Forelimb muscle (tissue), 1 donor: ENCODE results near the gene TRHDE. TPM values are rescaled to one million over a fixed set of nuclear protein-coding genes. Genes with fewer than 3 reads are reported as not detected.

Source experiments
- DNase-seq: peaks from one replicate; pipeline ENCODE4 v3.0.0-alpha.2; 2013; ENCODE audit warnings: low read depth
- polyA plus RNA-seq: library from polyadenylated mRNA; unstranded; fragments of 120-200 nt; gene quantifications from one replicate; pipeline ENCODE4 v1.2.1, GENCODE V29; 2013; ENCODE audit not compliant: insufficient read length

The TRHDE gene
- polyA plus RNA-seq, 1 donor, result 0.40 TPM

DNA sequence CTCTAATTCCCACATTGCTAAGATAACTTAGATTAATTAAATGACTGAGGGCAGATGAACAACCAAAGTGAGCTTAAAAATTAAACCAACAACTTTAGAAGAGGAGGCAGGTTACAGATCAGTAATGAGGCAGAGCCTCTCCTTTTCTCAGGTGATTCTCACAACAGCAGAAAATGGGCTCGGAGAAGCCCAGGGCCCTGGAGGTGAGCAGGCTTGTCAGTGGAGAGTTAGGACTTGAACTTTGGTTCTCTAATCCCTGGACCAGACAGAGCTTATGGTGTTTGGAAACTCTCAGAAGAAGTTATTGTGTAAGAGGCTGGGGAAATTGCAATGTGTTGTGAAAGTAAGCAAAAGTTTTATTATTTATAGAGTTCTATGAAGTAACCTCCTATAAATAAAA is 2.8 kb downstream of the TRHDE start:
- no peak for DNase-seq

DNA sequence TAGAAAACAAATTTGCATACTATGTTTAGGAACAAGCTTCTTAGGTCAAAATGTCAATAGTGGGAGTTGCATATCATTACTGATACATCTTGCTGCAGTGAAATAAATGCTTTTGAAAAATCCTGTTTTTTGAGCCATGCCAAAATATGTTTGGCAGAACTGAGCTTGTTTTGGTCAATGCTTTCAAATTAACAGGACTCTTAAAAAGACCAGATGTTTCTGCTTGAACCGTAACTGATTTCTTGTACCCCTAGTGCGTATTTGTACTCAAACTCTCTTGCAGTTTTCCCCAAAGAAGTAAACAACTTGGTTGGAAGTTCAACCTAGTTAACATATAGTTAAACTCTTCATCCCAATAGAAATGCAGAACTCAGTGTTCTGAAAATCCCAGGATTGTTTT is 3.4 kb downstream of the TRHDE start:
- DNase-seq, result no peak

DNA sequence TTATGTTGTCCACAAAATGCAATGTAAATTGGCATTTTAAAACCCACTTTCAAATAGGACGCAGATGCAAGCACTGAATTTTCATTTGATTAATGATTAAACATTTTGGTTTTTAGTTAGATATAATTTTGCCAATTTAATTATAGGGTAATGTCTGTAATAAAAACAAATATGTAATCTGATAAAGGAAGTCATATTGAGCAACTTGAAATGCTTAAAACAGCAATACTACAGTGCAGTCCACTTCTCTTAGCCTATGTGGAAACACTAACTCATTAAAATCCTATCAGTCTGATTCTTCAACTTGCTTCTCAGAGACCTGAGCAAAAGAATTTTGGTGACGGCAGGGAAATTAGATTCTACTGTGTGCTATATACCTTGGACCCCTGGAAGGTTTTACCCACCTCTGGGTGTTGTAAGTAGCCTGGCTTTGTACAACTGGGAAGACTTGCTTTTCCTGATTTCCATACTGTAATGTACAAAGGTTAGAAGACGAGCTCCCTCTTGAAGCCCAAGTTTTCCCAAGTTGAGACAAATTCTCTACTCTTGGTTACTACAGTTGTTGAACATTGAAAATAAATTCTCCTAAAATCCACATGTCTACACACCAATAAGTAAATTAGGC is 4.1 kb downstream of the TRHDE start:
- no peak for DNase-seq

DNA sequence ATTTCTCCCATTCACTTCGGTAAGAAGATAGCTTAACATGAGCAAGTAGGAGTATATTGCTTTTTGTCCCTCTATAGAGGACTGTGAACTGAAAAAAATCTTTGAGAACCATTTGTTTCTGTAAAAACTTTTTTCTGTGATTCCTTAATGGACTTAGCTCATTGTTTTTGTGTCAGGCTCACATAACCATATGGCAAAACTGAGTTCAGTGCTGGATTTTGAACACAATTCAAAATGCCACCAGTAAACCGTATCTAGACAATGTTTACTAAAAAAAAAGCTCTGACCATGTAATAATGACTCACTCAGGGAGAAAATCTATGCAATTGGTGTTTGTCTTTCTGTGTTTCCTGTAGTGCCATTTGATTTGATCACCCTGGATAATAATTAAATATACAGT is 5.2 kb downstream of the TRHDE start:
- no peak for DNase-seq

DNA sequence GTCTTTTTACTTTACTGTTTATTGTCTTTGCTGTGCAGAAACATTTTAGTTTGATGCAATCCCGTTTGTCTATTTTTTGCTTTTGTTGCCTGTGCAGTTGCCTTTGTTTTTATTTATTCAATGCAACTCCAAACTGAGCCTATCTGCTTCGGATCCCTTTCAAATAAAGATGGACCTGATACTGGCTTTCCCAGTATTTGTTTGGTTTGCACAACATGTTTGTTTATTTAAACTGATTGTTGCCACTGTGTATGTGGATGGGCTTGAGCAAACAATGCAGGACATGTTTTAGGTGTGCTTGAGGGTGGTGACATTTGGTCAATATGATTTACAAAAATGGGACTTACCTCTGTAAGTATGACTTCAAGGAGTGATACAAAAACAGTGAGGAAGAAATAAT is 6.7 kb downstream of the TRHDE start:
- DNase-seq, result no peak

DNA sequence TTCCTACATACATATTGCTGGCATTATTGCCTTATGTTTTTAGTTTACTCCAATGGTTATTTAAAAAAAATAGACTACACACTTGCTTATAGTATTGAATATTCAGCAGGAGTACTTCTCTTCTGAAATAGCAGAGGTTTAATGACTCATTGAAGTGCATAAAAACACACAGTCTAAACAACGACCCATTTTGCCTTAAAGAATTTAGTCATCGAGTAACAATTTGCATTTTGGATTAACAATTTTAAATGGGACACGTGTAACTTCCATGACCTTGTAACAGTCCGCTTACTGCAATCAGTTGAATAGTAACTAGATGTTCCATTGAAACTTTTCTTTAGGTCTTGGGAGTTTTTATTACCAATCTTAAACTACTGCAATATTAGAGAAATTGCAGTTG is 9.0 kb downstream of the TRHDE start:
- no peak for DNase-seq

DNA sequence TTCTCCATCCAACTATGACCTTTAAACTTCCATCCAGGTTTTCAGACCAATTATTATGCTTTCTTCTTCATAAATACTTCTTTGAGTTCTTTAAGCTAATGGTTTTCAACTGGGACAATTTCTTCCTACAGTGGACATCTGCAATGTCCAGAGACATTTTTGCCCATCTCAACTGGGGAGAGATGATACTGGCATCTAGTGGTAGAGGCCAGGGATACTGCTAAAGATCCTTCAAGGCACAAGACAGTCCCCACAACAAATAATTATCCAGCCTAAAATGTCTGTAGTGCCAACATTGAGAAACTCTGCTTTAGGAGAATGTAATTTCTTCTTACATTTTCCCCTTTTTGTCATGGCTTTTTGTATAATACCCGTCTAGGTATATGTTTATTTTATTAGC is 10.6 kb downstream of the TRHDE start:
- no peak for DNase-seq

DNA sequence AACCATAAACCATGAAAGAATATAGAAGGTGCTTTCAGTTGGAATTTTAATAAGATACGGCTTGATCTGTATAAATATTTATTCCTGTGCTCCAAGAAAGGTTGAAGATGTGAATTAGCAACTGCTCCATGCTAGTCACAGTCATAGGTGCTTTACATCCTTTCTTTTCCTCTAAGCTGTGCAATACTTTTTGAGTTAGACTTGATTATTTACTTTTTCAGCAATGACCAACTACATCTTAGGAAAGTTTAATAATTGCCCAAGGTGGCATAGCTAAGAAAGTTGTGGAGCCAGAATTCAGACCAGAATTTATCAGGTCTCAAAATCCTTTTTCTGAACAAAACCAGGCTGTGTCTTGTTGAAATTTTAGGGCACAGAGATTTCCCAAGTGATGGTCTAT is 13.7 kb downstream of the TRHDE start:
- no peak for DNase-seq

DNA sequence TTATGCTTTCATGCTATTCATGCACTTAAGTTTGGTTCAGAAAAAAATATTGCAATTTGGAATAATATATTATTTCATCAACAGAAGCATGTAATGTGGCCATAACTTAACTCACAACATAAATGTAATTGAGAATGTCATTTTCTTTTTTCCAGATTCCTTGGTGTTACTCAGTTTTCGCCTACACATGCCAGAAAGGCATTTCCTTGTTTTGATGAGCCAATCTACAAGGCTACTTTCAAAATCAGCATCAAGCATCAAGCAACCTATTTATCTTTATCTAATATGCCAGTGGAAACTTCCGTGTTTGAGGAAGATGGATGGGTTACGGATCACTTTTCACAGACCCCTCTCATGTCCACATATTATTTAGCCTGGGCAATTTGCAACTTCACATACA is 14.4 kb downstream of the TRHDE start:
- DNase-seq, result no peak

DNA sequence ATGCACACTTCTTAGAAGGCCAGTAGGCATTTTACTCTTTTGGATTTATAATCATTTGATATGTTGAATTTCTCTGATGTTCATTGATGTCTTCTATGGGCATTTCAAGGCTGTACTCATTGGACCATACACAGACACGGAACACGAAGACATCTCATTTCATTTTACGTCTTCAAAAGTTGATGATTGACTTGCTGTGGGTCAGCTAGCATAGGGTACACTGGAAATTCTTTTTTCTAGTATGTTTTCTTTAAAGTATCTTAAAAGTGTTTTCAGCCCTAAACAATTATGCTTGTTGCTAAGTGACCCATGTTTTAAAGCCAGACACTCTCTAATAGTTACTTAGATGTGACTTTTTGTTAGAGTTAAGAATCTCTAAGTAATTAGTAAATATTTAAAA is 16.3 kb downstream of the TRHDE start:
- DNase-seq, result no peak

DNA sequence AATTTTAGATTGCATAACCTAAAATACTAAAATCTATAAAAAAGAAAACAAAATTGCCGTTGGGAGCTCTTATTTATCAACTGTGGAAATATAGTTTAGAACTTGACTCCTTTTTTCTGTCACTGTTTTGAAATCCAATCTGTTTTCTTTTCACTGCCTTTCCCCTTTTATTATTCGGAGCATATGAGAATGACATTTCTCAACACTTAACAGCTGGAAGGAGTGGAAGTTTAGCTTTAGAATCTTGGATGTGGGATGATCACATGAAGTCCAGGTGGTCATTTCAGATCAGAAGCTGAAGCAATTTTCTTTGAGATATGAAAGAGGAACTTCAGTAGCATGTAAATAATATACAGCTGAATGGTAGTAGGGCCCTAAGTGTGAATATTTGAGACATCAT is 16.7 kb downstream of the TRHDE start:
- DNase-seq, result no peak

DNA sequence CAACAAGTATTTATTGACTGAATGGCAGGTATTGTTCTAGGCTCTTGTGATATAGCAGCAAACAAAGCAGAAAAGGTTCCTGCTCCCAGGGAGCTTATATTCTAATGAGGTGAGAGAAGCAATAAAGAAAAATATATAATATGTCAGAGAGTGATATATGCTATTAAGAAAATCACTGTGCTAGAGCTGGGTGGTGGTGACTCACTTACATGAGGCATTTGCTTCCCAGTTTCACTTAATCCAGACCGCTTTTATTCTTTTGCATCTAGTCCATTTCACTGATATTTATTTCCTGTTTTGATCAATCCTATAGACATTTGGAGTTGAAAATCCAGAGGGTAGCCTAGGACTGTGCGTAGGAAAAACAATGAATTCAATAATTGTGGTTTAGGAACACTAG is 17.5 kb downstream of the TRHDE start:
- DNase-seq, result no peak

DNA sequence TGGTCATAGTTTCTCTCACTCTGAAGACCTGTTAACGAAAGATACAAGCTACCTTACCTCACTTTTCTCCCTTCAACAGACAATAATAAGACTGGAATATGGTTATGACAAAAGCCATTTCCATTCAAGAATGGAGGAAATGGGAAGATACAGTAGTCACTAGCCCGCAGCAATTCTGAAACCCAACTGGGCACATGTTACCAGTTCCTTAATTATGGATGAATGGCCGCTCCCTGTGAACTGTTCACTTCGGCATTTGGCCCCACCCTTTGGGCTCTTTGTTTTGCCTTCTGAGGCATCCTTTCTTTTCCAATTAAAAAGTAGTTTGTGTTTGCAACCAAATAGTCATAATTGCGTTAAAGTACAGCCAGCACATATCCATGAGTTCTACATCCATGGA is 19.0 kb downstream of the TRHDE start:
- no peak for DNase-seq

DNA sequence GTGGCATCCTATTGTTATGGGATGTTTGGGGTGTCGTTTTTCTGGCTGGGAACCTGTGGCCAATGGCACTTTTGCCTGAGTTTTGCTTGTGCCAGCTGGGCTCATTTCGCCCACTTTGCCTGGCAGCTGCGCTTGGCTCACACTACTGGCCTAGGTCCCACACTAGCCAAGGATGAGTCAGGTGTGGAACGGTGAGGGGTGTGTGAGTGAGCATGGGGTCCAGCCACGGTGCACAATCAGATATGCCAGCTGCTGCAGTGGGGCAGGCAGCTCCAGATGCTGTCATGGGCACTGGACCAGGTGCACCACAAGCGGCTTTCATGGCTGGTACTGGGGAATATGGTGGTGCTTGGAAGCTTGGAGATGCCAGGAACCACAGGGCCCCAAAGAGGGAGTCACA is 21.5 kb downstream of the TRHDE start:
- DNase-seq, result no peak

DNA sequence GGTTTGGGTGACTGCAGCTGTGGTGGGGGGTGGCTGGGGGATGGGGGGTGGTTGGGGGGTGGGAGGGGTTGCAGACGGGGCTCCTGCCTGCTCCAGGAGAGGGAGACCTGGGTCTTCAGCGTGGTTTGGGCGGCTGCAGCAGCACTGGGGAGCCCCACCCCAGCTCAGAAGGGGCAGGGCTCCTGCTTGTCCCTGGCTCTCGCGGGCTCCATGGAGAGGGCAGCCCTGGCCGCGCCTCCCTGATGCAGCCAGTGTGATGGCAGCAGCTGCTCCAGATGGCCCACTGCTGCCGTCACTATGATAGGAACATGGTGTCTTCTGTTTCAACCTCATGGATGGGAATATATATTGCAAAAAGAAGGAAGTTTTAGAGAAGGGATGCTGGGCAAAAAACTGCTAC is 22.9 kb downstream of the TRHDE start:
- DNase-seq, result no peak

DNA sequence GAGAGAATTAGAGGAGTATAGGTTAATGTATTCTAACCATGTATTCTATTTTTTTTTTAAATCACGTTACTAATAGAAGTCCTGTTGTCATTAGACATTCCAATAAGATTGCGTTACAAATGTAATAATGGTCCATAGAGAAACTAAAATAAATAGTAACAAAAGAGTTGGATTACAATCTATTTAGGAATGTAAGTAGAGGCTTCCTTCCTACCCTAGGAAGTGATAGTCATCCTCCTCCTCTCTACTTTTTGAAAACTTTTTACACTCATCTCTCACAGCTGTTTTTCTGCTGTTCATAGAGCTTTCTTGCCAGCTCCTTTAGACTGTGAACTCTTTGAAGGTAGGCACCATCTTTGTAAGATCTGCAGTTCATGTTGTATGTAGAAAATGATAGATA is 23.6 kb downstream of the TRHDE start:
- no peak for DNase-seq

DNA sequence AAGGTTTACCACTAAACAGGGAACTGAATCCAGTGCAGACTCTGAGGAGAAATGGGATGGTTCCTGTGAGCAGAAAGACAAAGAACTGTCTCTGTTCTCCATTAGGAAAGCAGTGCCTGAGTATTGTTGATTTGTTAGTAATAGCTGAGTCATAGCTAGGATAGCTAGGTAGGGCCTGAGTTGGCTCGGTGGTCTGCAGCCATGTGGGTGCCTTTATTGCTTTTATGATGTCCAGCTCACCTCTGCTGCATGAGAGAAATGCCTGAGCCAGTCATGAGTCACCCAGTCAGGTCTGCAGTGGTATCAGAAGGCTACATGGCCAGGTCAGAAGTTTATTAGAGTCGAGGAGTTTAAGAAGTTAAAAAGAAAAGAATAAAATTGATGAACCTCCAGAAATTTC is 24.2 kb downstream of the TRHDE start:
- DNase-seq, result no peak

DNA sequence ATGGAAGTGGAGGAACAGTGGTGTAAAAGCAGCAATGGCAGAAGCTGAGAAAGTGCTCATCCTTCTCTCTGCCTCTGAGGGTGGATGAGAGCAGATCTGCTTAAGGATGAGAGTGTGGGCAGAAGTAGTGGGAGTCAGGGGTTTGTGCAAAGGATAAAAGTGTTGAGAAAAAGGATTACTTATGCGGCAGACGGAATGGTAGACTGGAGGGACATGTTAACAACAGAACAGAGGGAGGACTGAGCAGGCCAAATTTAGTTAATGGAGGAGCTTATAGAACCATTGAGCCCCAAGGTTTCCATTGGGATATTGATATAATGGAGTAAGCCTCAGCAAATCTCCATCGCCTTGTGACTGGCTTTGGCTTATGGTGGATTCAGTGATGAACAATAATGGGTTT is 25.5 kb downstream of the TRHDE start:
- no peak for DNase-seq

DNA sequence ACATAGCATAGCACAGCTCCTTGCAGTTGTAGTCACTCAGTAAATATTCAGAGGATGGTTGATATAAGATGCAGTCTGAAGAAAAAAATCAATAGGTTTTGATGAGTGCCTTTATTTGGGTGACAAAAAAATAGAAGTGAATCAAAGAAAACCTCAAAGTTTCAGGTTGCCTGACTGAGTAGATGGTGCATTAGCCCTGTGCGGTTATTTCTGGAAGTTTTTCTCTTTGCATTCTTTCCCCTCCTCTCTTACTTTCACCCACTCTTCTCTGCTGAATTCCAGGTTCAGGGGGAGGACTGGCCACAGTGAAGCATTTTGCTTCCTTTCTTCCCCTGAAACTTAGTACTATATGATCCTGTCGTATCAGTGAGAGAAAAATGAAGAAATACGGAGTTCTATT is 28.6 kb downstream of the TRHDE start:
- DNase-seq, result no peak

DNA sequence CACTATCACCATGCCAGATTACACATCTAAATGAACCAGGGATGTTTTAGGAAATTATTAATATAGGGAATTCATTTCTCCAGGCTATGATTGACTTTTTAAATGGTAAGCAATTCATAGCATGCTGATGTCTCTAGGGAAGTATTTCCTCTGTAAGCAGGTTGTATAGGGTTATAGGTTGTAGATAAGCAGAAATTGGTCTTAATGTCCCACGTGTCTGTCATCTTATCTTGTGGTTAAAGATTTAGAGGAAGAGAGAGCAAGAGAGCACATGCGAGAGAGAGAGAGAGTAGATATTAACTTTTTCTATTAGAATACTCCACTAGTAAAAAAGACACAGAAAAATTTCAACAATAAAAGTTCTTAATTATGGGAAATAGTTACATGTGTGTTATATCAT is 32.6 kb downstream of the TRHDE start:
- no peak for DNase-seq

DNA sequence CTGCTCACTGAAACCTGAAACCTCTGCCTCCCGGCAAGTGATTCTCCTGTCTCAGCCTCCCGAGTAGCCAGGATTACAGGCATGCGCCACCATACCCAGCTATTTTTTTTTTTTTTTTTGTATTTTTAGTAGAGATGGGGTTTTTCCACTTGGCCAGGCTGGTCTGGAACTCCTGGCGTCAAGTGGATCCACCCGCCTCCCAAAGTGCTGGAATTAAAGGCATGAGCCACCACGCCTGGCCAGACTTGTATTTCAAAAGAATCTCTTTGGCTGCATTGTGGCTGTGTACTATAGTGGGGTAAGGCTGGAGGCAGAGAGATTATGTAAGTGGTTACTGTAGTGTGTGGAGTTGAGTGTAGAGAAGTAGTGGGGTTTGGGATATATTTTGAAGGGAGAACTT is 35.1 kb downstream of the TRHDE start:
- no peak for DNase-seq

DNA sequence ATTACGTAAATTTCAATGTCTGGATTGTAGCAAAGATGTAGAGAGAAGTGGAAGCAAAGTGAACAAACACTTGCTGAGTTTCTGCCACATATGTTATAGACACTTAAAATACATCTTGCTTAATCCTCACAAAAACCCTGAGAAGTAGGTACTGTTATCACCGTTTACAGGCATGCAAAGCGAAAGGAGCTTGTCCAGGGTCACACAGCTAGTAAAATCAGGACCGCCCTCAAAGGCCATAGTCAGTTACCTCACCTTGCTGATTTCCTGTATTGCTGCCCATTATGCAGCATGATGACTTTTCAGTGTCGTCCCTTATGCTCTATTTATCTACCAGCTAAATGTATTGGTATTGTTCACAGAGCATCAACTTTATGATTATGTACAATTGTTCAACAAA is 39.8 kb downstream of the TRHDE start:
- DNase-seq, result no peak

DNA sequence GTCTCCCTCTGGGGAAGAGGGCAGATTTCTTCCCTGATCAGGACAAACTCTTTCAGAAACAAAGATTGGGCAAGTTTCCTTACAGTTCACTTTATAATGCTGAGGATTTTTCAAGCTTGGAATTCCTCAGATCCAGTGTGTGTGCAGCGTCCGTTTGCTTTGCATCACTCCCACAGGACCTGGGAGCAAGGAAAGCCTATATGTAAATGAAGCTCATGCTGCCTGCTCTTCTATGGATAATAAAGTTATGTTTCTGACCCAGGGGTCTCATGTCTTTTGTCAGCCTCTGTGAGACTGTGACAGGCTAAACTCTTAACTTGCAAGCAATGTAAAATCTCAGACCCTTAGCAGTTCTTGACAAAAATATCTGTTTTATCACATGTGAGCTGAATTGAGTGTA is 41.6 kb downstream of the TRHDE start:
- no peak for DNase-seq

DNA sequence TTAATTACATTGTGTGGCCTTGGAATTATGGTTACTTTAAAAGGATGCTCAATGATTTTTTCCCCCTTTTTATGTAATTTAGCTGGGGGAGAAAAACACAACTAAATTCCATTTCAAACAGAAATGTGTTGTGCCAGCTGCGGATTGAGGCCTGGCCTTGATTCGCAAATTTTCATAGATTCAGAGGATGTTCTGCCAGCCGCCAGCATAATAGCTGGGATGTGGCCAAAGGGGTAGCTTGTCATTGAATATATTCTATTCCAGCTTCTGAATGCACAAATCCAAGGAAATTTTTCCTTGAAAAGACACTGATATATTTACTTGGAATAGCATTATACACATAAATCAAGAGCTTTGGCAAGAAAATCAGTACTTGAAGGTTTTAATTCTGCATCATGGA is 43.7 kb downstream of the TRHDE start:
- DNase-seq, result no peak

DNA sequence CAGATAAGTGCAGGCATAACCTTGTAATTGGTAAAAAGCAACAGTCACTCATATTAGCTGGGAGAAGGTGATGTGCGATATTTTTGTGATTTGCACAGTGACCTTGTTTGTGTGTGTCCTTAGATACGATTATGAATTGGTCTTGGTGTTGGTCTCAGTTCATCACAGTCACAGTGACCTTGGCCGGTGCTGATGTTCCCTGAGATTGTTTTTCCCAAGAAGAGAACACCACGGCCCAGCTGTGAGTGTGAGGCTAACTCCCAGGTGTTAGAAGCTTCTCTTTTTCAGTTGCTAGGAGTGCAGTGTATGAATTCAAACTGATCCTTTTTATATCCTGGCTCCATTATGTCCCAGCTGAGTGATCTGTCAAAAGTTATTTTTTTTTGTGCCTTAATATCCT is 46.2 kb downstream of the TRHDE start:
- DNase-seq, result no peak
